GM12892 (cell line): ENCODE results near the gene ESAM.

ENCODE experiments used
- DNase-seq: peaks from one replicate; pipeline ENCODE4 v3.0.0; 2011; ENCODE audit not compliant: insufficient read length
- FAIRE-seq: peaks from 2 replicates; lab custom pipeline; 2011; peaks lifted over from hg19 to GRCh38; lab: Jason Lieb, UNC
- POLR2A ChIP-seq: IDR thresholded peaks from 2 replicates; pipeline ENCODE4 v1.6.1; 2011; ENCODE audit warnings: low read depth, low read length, control low read depth
- POLR2AphosphoS5 ChIP-seq: IDR thresholded peaks from 2 replicates; pipeline ENCODE4 v1.6.1; 2011; ENCODE audit warnings: low read depth, low read length, control low read depth
- TAF1 ChIP-seq: IDR thresholded peaks from 2 replicates; pipeline ENCODE4 v1.6.1; 2011; ENCODE audit warnings: low read depth, mild to moderate bottlenecking, control low read depth, low read length, borderline replicate concordance

The ESAM gene

DNA sequence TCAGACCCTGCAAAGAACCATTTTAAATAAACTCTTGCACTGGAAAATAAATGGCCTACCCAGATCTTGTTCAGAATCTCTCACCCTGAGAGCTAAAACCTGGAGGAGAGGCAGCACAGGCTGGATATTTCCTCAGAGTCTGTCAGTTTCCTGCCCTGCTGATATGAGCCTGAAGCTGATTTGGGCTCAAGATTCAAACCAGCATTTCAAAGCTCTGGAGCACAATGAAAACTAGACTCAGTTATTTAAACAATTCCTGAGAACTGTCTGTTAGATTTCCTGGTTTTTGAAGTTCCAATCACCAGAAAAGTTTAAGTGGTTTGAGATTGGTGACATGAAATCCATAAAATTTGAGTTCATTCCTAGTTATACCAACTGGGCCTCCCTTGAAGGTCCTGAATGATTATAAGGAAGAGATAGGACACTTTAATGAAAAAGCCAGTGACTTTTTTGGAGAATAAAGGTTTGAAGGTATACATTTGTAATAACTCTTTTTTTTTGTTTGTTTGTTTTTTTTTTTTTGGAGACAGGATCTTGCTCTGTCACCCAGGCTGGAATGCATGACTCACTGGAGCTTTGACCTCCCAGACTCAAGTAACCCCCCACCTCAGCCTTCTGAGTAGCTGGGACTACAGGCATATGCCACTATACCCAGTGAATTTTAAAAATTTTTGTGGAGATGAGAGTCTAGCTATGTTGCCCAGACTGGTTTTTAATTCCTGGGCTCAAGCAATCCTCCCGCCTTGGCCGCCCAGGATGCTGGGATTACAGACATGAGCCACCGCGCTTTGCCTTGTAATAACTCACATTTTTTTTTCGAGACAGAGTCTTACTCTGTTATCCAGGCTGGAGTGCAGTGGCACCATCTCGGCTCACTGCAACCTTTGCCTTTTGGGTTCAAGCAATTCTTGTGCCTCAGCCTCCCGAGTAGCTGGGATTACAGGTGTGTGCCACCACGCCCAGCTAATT, 8.0 kb upstream of the ESAM start:
- TF ChIP-seq TAF1 (no peak), POLR2AphosphoS5 (no peak), POLR2A (no peak)
- FAIRE-seq: no peak
- no peak for DNase-seq

GRCh38 chr11:124768914-124769313, 6.8 kb upstream of the ESAM start:
- FAIRE-seq (no peak), DNase-seq (no peak)

DNA sequence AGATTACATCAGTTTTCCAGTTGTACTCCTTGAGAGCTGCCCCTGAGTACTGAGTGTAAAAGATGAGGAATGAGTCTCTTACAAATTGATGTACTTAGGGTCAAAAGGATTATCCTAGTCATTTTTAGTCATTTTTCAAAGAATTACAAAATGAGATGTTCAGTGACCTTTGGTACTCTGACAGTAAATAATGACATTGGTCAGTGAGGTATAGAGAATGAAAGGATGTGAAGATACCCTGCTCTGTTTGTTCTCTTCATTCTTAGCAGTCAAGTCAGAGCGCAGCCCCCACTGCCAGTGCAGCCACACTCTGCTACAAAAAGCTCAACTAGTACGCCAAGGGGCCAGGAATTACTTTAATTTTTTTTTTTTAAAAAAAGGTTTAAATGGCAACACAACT, 4.1 kb upstream of the ESAM start:
- FAIRE-seq (no peak), DNase-seq (no peak)
- no peak for TF ChIP-seq POLR2A
- TF ChIP-seq TAF1: no peak
- no peak for TF ChIP-seq POLR2AphosphoS5

More at GRCh38 chr11:124768914-124769313, 6.8 kb upstream of the ESAM start:
- no peak for TF ChIP-seq TAF1
- TF ChIP-seq POLR2A: no peak
- TF ChIP-seq POLR2AphosphoS5: no peak

GRCh38 chr11:124763156-124763947, 1.3 kb upstream of the ESAM start:
- TF ChIP-seq TAF1 (no peak), POLR2A (no peak), POLR2AphosphoS5 (no peak)
- DNase-seq: no peak
- FAIRE-seq: no peak

DNA sequence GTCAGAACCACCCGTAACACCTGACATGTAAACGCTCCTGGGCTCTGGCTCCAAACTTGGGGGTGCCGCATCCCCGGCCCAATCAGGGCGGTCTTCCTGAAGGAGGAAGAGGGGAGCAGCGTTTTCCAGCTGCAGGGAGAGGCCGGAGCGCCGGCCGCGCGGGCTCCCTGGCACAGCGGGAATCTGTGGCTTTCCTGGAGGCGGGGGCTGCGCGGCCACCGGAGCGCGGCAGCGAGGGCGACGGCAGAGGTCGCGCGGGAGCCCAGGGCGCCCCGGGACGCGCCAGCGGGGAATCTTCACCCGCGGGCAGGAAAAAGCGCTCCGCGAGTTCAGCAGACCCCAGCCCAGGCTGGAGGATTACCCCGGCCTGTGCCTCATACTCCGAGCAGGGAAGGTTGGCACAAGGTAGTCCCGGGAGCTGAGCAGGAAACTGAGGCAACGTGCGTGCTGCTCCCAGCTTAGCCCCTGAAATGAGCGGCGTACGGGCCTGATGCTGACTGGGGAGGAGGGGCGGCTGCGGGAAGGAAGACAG, 600 bp upstream of the ESAM start:
- TF ChIP-seq TAF1: no peak
- no peak for TF ChIP-seq POLR2AphosphoS5
- no peak for TF ChIP-seq POLR2A
- no peak for DNase-seq
- no peak for FAIRE-seq

DNA sequence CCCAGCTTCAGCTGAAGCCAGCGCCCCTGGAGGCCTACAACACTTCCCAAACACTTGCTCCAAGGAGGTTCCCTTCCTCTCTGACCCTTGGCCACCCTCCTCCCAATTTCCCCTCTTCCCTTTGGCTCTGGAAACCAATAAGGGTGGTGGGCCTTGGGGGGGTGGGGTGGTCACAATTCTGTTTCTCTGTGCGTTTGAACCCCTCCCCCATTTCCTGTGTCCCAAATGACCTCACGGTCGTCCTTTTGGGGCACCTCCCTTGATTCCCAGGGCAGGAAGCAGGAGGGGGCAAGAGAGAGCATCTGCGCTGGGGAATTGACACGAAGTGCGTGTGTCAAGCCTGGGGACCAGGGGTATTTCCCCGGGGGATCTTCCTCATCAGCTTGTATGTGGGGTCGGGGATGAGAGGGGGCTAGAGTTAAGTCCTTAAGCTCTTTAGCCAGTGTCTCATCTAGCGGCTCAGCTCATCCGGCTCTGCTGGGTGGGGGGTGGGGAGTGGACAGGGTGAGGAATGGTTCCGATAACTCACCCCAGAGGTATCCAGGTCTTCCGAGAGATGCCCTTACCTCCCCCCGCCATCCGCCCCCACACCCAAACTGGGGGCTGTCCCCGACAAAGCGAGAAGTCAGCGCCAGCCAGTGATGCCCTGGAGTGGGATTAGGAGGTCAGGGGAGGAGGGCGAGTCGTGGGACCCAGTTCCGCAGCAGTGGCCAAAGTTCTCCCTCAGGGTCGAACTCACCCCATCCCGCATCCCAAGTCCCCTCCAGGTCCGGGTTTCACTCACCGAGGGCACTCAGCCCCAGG, 587 bp downstream of the ESAM start:
- DNase-seq: no peak
- FAIRE-seq: peak; percentile 38
- TF ChIP-seq TAF1: no peak

- FAIRE-seq: peak; percentile 33
- DNase-seq: no peak
- TF ChIP-seq POLR2A (no peak), POLR2AphosphoS5 (no peak), TAF1 (no peak)
These were observed 1.3 kb downstream of the ESAM start for GRCh38 chr11:124760806-124761205.

DNA sequence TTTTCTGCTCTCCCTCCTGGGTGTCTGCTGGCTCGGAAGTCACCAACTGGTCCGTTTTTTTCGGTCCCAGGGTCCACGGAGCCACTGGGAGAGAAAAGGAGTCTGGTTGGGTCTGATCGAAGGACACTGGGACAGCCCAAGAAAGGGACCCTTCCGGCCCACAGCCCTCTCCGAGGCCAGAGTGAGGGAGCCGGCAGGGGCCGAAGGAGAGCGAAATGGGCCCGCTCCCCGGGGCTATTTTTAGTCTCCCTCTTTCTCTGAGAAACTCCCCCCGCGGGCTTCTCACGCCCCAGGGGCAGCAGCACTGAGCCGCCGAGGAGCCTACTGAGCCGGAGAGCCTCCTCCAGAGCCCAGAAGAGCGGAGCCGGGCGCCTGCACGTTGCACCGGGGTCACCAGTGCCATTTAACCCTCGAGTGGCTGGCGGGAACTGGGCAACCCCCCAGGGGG, 1.9 kb downstream of the ESAM start:
- TF ChIP-seq POLR2A: no peak
- no peak for TF ChIP-seq POLR2AphosphoS5
- no peak for TF ChIP-seq TAF1
- DNase-seq: no peak
- FAIRE-seq: no peak

DNA sequence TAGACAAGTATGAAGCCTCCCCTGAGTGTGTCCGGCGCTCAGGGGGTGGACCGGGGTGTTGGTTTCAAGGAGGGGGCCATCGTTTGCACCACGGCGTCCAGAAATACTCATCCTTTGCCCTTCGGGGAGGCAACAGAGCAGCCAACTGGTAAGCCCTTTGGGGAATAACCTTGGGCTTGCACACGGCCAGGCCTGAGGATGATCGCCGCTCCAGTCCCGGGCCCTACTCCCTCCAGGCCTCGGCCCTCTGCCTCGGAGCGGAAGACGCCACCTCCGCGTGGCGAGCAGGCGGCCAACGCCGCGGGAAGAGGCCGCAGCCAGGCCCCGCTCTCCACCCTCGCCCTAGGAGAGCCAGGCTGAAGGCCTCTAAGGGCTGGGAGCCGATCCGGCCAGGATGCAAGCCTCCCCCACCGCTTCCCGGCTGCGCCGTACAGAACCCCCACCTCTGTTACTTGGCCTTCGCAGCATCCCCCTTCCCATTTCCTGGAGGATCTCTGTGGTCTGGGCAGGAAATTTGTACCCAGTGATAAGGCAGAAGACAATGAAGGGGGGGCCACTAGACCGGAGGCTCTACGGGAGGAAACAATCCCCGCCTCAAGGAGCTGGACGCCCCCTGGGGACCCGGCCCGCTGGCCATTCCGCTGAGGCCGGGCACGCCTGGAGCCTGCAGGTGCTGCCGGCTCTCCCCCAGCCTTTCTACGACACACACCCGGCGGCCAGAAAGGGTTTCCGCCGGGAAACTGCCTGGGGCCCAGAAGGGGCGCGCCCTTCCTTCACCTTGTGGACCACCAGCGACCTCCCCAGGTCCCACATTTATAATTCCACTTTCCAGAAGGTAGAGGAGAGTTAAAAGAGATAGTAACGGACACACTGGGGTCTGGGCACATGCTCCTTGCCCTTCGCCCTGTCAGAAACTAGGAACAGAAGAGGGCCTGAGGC, 2.6 kb downstream of the ESAM start:
- TF ChIP-seq TAF1 (no peak), POLR2A (no peak), POLR2AphosphoS5 (no peak)

More for the DNA sequence above, 2.6 kb downstream of the ESAM start:
- DNase-seq (no peak), FAIRE-seq (peak; percentile 81)
